Measurements from ENCODE around the gene ARL9.
A peak's percentile ranks its signal among the peaks of the same experiment; 100 is the strongest.

ARL9 gene

GRCh38 chr4:56532239-56532638, 26.6 kb downstream of the ARL9 start:
- no peak for DNase-seq

GRCh38 chr4:56535915-56536314, 30.3 kb downstream of the ARL9 start:
- DNase-seq = no peak

- no peak for DNase-seq
Observed at GRCh38 chr4:56537147-56537546, 31.6 kb downstream of the ARL9 start.

- no peak for DNase-seq
Observed at GRCh38 chr4:56540826-56541225, 35.2 kb downstream of the ARL9 start.

- peak; percentile 72 for DNase-seq
Observed at GRCh38 chr4:56544573-56545131, 39.1 kb downstream of the ARL9 start.

GRCh38 chr4:56550642-56551041, 45.1 kb downstream of the ARL9 start:
- DNase-seq = no peak

GRCh38 chr4:56551516-56551915, 45.9 kb downstream of the ARL9 start:
- no peak for DNase-seq

- DNase-seq = no peak
Observed at GRCh38 chr4:56552273-56552672, 46.7 kb downstream of the ARL9 start.

- DNase-seq = no peak
Observed at GRCh38 chr4:56570041-56570440, 64.5 kb downstream of the ARL9 start.
